Uterus (tissue), 2 donors: ENCODE results near the gene ANO8.

ENCODE experiments used
- CTCF ChIP-seq, 4 experiments: fragments of 200-600 bp in 2 of 4; fragments of 450-650 bp in 2 of 4; sonication (generic) in 2 of 4; IDR thresholded peaks; one replicate each; pipeline ENCODE4 v1.5.1; 2016 to 2019; ENCODE audit warnings: antibody characterized with exemption in 4 of 4, mild to moderate bottlenecking in 2 of 4, moderate library complexity in 1 of 4
- POLR2A ChIP-seq, 2 donors: fragments of 450-650 bp; IDR thresholded peaks; one replicate each; pipeline ENCODE4 v1.6.1; 2016; ENCODE audit warnings: antibody characterized with exemption in 2 of 2, mild to moderate bottlenecking in 1 of 2, moderate library complexity in 1 of 2

GRCh38 chr19:17319473-17320238, 15.0 kb downstream of the ANO8 start:
- TF ChIP-seq CTCF (IDR thresholded peaks at IDR 0.05), result no peak
- no peak for TF ChIP-seq POLR2A (IDR thresholded peaks at IDR 0.05)
